Activated T-helper 1 cell treated with Interleukin-2 at 50 U/mL for 16 hours (primary cell): ENCODE data around the gene GSTA2.
"Not testable (repeated sequence)": the region's sequence is repeated elsewhere in the genome, so short reads cannot be mapped to it uniquely, and the experiment has no call there.

ENCODE experiments used
- DNase-seq: peaks from one replicate; pipeline ENCODE4 v3.0.0-alpha.2; 2020; ENCODE audit warnings: low read depth

The GSTA2 gene

GRCh38 chr6:52760105-52760765 lies 3.0 kb downstream of the GSTA2 start:
- no peak for DNase-seq

GRCh38 chr6:52759085-52759484 lies 4.2 kb downstream of the GSTA2 start:
- no peak for DNase-seq

GRCh38 chr6:52757651-52758338 lies 5.5 kb downstream of the GSTA2 start:
- DNase-seq: not testable (repeated sequence)

DNA sequence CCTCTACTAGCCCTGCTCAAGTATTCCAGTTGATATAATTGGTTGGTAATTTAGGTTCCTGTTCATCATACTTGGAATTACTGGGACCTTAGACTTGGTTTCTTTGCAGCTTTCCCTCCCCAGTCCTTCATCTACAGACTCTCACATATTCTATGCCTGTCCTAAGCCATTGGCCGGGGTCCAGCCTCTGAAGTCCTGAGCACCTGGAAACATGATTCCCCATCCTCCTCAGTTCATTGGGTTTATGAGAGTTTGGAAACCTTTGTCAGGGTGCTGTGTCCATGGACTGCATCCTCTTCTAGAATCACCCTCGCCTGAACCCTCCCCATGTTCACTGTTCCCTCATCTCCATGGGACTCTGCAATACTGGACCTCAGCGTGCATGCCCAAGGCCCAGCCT lies 8.8 kb downstream of the GSTA2 start:
- DNase-seq: no peak

- not testable (repeated sequence) for DNase-seq
Observed at GRCh38 chr6:52753137-52753536, 10.1 kb downstream of the GSTA2 start.

DNA sequence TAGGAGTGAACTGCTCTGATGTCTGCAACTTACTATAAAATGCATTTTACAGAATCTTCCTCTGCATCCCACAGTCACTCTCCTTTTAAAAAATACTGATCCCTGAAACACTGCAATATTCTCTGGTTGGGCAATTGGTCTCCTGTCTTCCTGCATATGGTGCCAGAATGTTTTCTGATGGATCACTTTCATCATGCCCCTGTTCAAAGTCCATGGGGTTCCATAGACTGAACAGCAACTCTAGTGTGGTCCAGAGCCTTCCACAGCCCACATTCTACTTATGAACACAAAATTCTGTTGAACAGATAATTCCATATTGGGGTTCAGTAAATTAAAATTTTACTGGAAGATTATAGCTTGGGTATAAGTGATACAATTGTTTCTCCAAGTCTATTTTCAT lies 11.0 kb downstream of the GSTA2 start:
- DNase-seq: no peak

DNA sequence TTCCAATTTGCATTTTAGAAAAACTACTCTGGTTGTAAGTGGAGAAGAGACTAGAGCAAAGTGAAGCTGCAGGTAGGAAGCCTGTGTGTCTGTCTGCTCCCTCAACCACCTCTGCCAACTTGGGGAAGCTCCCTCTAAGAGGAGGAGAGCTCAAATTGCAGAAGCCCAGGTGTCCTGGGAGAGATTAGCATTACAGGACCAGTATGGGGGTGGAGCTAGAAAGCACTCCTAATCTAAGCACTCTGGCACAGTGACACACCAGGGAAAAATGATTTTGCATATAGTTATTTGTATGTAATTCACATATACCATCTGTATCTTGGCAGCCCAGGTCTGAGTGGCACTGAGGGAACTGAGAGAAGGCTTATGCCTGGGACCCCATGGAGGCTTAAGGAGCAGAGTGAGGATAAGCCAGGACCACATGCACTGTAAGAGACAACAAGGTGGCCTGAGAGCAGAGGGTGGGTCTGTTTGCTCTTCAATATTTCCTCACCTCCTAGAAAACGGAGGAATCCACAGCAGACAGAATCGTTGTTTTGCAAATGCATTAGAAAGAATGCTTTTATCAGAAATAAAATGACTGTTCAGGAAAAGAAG lies 13.6 kb downstream of the GSTA2 start:
- DNase-seq: no peak

DNA sequence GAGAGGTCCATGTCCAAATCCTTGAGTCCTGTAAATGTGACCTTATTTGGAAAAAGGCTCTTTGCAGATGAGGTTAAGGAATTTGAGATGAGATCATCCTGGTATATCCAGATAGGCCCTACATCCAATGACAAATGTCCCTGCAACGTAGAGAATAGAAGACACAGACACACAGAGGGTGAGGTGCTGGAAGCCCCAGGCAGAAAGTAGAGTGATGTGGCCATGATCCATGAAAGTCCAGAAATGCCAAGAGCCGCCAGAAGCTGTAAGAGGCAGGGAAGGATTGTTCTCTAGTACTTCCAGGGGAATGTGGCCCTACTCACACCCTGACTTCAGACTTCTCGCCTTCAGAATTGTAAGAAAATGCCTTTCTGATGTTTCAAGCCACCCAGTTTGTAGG lies 16.0 kb downstream of the GSTA2 start:
- DNase-seq: not testable (repeated sequence)

- DNase-seq: no peak
Observed at GRCh38 chr6:52746213-52746612, 17.1 kb downstream of the GSTA2 start.

GRCh38 chr6:52745764-52746201 lies 17.5 kb downstream of the GSTA2 start:
- DNase-seq: no peak

DNA sequence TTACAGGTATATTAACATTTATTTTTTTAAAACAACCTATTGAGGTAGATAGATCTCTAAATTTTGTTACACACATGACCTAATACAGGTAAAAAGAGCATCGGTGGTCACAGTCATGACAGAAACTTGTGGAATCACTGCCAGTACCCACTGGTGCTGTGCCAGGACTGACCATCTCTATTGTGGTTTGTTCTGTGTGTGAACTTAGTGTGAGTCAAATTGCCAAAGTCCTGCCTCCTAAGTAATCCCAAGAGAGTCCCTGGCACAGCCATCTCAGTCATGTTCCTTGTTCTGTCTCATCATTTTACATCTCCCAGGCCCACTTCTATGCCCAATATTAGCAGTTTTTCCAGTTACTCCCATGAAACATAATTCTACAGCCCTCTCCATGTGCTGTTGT lies 21.4 kb downstream of the GSTA2 start:
- DNase-seq: no peak

DNA sequence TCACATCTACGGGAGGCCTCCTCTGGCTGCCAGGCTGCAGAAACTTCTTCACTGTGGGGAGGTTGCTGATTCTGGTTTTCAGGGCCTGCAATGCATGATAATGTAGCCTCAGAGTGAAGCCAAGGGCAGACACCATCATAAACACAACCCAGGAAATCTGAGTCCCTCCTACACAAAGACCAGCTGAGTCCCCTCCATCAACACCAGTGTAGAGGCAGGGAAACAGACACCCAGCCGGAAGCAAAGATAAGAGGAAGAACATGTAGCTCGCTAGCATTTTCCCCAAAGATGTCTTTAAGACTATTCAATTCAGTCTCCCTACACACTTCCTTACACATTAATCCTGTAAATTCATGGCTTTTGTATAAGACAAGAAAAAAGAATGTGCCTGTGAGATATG lies 23.6 kb downstream of the GSTA2 start:
- DNase-seq: no peak

- DNase-seq: no peak
Observed at GRCh38 chr6:52739134-52739533, 24.1 kb downstream of the GSTA2 start.

DNA sequence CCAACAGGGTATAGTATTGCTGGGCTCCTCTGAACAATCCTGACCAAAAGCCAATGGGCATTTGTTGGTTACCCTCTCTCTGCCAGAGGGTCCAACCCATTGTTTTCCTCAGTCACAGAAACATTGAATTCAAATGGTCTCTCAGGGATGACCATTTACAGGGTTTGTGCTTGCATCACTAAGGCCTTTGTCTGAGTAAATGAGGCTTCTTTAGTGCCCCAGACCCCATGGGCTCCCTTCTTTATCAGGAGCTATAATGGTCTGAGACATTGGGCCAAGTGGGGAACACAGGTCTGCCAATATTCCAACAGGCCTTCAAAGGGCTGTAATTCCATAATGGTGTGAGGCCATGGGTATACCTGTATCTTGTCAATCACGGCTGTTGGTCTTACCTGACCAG lies 27.1 kb downstream of the GSTA2 start:
- DNase-seq: no peak

DNA sequence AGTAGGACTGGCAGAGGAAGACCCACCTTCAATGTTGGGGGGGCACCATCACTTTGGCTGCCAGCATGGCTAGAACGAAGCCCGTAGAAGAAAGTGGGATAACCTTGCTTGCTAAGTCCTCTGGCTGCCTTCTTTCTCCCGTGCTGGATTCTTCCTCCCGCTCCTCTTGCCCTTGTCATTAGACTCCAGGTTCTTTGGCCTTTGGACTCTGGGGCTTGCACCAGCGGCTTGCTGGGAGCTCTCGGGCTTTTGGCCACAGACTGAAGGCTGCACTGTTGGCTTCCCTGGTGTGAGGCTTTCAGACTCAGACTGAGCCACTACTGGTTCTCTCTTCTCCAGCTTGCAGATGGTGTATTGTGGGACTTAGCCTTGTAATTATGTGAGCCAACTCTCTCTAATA lies 28.2 kb downstream of the GSTA2 start:
- DNase-seq: no peak

DNA sequence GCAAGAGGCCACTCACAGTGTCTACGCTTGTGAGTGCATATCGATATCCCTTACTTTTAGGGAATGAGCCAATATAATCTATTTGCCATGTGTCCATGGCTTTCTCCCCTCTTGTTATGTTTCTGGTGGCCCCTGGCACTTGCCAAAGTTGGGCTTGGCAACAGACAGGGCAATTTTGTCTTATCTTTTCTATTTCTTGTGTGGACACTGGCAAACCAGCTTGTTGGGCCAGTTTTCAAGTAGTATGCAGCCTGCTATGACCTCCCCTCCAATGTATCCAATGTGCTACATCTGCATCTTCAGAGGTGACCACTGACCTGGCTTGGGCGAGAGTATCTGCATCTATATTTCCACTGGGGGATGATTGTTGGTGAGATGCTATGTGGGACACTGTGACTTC lies 29.2 kb downstream of the GSTA2 start:
- DNase-seq: no peak

DNA sequence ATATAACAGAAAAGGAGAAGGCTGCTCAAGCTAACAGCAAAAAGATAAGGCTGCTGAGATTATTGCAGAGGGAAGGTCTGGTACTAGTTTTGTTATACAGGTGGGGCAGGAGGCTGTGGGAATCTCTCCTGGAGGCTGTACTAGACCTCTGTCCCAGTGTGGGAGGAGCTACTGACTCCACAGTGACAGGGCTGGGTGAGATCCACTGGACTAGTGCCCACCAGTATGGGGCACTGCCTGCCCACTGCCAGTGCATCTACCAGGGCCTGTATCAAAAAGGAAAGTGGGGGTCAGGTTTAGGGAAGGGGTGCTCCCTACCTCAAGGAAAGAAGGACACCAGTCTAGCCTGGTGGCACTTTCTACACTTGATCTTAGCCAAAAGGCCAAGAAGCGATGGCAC lies 30.1 kb downstream of the GSTA2 start:
- no peak for DNase-seq

DNA sequence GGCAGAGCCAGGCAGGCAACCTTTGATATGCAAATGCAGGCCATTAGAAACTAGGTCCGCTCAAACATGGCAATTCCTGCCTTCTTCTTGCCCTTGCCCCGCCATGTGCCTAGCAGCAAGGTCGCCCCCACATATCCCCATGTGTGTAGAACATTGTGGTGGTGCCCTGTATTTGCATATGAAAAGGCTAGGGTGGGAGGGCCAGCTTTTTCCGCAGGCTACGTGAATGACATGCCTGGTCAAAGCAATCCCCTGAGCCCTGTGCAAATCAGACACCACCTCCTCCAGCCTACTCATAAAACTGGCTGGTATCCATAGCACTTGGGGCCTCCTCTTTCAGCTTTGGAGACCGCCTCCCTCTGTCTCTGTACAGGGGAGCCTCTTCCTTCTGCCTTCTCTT lies 31.6 kb downstream of the GSTA2 start:
- DNase-seq: no peak

GRCh38 chr6:52729576-52729975 lies 33.7 kb downstream of the GSTA2 start:
- no peak for DNase-seq

DNA sequence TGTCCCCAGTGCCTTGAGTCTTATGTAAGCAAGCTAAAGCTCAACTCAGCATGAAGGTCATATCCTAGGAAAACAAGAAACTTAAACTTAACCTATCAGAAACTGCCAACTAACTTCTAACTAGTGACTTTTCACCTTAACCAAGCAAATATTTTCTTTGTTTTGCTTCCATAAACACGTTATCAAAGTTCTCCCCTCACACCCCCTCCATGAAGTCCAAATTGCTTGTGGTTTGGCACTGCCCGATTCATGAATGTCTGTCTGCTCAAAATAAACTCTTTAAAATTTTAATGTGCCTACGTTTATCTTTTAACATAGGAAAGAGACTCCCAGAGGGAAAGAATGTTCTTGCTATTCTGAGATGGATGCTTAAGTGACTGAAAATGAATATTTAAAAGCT lies 34.9 kb downstream of the GSTA2 start:
- no peak for DNase-seq

GRCh38 chr6:52727908-52728307 lies 35.4 kb downstream of the GSTA2 start:
- DNase-seq: no peak

- DNase-seq: no peak
Observed at GRCh38 chr6:52726741-52727535, 36.3 kb downstream of the GSTA2 start.

DNA sequence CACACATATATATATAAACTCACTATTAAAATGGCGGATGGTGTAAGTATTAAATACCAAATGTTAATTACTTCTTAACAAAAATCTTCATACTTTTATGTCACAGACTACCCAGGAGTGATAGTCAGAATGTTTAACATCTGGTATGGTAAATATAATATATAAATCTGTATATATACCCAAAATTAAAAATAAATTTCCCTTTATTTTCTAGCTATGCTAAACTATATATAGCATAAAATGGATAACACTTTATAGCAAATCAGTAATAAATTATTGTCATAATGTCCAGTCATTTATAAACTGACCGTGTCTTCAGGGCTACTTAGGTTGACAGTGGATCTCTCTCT lies 37.1 kb downstream of the GSTA2 start:
- DNase-seq: no peak
